Suprapubic skin (tissue), 3 donors: ENCODE measurements around the gene ZNF740.

Source experiments
- CTCF ChIP-seq, 2 donors: fragments of 200-600 bp in 1 of 2; fragments of 450-650 bp in 1 of 2; sonication (generic) in 1 of 2; IDR thresholded peaks; one replicate each; pipeline ENCODE4 v1.5.1; 2016 to 2019; ENCODE audit warnings: antibody characterized with exemption in 2 of 2, mild to moderate bottlenecking in 1 of 2, moderate library complexity in 1 of 2
- EP300 ChIP-seq: sonication (generic); formaldehyde crosslinking; IDR thresholded peaks from one replicate; pipeline ENCODE4 v1.6.1; 2017; ENCODE audit warnings: antibody characterized with exemption
- POLR2A ChIP-seq, 2 donors: fragments of 450-650 bp; IDR thresholded peaks; one replicate each; pipeline ENCODE4 v1.6.1; 2017; ENCODE audit warnings: antibody characterized with exemption in 2 of 2, mild to moderate bottlenecking in 2 of 2, moderate library complexity in 2 of 2

DNA sequence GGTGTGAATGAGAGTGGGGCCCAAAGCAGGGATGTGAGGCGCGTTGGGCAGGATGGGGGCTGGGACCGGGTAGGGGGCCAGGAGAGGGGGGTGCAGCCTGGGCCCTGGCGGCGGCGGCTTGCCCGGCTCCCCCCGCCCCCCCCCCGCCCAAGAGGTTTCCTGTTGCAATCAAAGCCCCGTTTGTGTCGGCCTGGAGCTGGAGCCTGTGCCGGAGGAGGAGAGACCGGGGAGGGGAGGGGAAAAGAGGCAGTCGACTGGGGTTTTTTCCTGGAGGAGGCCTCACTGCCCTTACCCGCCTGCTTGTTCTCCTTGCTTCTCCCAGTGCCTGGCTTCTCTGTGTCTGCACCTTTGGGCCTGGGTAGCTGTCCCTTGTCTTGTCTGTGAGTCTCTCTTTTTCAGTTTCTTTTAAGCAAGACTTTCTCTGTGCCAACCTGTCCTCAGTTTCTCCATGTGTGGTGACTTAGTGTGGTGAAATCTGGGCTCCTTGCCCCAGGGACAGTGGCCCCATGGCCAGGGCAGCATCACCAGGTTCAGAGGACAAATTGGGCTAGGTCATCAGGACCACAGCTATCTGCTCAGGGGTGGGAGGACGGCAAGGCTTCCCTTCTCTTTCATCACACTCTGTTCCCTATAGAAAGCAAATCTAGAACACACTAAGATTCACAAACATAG, 43.0 kb downstream of the ZNF740 start:
- no peak for TF ChIP-seq CTCF (IDR thresholded peaks at IDR 0.05)
- TF ChIP-seq EP300 = no peak
- TF ChIP-seq POLR2A (IDR thresholded peaks at IDR 0.05) = no peak
